ENCODE results near the gene TXLNB. TPM values are rescaled to one million over a fixed set of nuclear protein-coding genes. Genes with fewer than 3 reads are reported as not detected.

TXLNB gene
- total RNA-seq, 4 donors from 2014 or later = 0.26 to 2.5 (median 1.9) TPM

DNA sequence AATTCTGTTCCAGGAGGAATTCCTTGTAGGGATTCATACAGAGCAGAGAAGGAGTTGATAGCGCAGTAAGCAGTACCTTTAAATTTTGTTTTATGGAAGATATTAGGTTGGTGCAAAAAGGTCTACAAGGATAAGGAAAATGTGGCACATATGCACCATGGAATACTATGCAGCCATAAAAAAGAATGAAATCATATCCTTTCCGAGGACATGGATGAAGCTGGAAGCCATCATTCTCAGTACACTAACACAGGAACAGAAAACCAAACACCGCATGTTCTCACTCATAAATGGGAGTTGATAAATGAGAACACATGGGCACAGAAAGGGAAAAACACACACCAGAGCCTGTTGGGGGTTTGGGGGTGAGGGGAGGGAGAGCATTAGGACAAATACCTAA is 37.4 kb upstream of the TXLNB start:
- intact Hi-C loops (cut with DNase I; ENCODE audit: low total_unique reads) = no loop called here
- Histone ChIP-seq H3K4me1 (no peaks in the 10 kb centered on the region), H3K9me3 (no peaks in the 10 kb centered on the region), H3K4me3 (no peak overlapping the region), H3K27ac (no peak overlapping the region), H3K27me3 (no peaks in the 10 kb centered on the region), H3K36me3 (no peaks in the 10 kb centered on the region)
- DNase-seq = no peak
- TF ChIP-seq POLR2A (IDR thresholded peaks at IDR 0.05) = no peak
- TF ChIP-seq, protein P1, sequence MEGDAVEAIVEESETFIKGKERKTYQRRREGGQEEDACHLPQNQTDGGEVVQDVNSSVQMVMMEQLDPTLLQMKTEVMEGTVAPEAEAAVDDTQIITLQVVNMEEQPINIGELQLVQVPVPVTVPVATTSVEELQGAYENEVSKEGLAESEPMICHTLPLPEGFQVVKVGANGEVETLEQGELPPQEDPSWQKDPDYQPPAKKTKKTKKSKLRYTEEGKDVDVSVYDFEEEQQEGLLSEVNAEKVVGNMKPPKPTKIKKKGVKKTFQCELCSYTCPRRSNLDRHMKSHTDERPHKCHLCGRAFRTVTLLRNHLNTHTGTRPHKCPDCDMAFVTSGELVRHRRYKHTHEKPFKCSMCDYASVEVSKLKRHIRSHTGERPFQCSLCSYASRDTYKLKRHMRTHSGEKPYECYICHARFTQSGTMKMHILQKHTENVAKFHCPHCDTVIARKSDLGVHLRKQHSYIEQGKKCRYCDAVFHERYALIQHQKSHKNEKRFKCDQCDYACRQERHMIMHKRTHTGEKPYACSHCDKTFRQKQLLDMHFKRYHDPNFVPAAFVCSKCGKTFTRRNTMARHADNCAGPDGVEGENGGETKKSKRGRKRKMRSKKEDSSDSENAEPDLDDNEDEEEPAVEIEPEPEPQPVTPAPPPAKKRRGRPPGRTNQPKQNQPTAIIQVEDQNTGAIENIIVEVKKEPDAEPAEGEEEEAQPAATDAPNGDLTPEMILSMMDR (IDR thresholded peaks at IDR 0.05) = no peak

DNA sequence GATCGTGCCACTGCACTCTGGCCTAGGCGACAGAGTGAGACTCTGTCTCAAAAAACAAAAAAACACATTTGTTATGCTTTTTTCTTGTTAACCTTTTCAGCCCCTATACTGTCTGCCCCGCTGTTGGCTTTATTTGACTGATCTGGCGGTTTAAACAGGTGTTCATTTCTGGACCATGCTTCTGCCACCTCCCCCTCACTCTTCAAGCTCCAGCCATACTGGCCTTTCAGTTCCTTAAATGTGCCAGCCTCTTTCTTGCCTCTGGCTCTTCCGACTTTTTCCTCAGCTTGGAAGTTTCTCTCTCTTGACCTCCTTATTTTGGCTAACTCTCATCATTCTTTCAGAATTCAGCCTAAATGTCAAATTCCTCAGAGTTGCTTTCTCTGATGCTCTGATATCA is 35.2 kb upstream of the TXLNB start:
- H3K4me3 ChIP-seq = no peak overlapping the region
- H3K9me3 ChIP-seq = no peaks in the 10 kb centered on the region
- no peaks in the 10 kb centered on the region for H3K36me3 ChIP-seq
- no peak for DNase-seq
- H3K4me1 ChIP-seq = no peaks in the 10 kb centered on the region
- intact Hi-C loops (cut with DNase I; ENCODE audit: low total_unique reads) = no loop called here
- H3K27me3 ChIP-seq = no peaks in the 10 kb centered on the region
- TF ChIP-seq POLR2A (IDR thresholded peaks at IDR 0.05) = no peak
- TF ChIP-seq, protein P1 (IDR thresholded peaks at IDR 0.05) = no peak
- no peak overlapping the region for H3K27ac ChIP-seq

DNA sequence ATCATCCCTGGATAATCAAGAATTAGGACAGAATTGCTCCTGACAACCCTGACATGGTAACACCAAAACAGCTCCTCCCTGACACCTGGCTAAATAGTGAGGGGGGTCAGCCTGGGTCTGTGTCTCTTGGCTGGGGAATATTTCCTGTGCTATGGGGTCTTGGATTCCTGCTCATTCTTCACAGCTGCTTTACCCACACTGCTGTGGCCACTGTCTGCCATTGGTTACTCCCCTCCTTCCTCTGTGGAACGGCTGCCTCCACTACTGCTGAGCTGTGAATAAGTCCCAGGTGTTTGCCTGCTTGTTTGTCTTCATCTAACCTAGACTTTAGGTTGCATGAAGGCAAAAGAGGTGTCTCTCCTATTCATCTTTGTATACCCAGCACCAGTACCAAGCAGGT is 33.9 kb upstream of the TXLNB start:
- H3K4me3 ChIP-seq = no peak overlapping the region
- H3K4me1 ChIP-seq = no peaks in the 10 kb centered on the region
- H3K9me3 ChIP-seq = no peaks in the 10 kb centered on the region
- no peaks in the 10 kb centered on the region for H3K27me3 ChIP-seq
- DNase-seq = no peak
- no peak overlapping the region for H3K27ac ChIP-seq
- no peaks in the 10 kb centered on the region for H3K36me3 ChIP-seq
- TF ChIP-seq POLR2A (IDR thresholded peaks at IDR 0.05) = no peak
- TF ChIP-seq, protein P1 (IDR thresholded peaks at IDR 0.05) = no peak
- intact Hi-C loops (cut with DNase I; ENCODE audit: low total_unique reads) = no loop called here

DNA sequence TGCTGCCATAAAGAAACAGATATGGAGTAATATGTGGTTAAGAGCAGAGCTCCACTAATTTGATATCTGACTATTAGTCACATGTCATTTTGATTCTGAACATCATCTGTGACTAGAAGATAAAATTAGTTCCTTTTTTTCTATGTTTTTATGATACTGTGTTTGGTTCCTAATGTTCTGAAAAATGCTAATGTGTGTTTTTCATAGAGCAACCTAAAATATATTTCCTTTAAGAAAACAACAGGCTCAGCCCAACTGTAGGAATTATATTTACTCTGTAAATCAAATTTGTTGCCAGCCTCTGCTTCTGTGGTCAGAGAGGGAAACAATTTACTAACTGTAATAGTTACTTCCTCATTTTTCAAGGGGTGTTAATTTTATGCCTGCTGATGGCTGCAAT is 33.3 kb upstream of the TXLNB start:
- no peaks in the 10 kb centered on the region for H3K4me1 ChIP-seq
- H3K27ac ChIP-seq = no peak overlapping the region
- TF ChIP-seq, protein P1 (IDR thresholded peaks at IDR 0.05) = no peak
- TF ChIP-seq POLR2A (IDR thresholded peaks at IDR 0.05) = no peak
- H3K4me3 ChIP-seq = no peak overlapping the region
- no peaks in the 10 kb centered on the region for H3K36me3 ChIP-seq
- H3K27me3 ChIP-seq = no peaks in the 10 kb centered on the region
- intact Hi-C loops (cut with DNase I; ENCODE audit: low total_unique reads) = no loop called here
- no peaks in the 10 kb centered on the region for H3K9me3 ChIP-seq
- DNase-seq = no peak

DNA sequence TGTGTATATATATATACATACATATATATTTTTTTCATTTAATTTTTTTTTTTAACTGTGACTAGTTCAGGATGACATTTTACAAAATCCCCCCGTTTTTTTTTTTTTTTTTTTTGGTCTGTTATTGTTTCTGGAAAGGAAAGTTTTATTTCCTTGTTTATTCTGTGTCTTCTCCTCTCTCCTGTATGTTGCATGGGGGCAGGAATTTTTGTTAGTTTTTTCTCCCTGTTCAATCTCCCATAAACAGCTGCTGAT is 32.4 kb upstream of the TXLNB start:
- DNase-seq = no peak
- Histone ChIP-seq H3K27me3 (no peaks in the 10 kb centered on the region), H3K9me3 (no peaks in the 10 kb centered on the region), H3K36me3 (no peaks in the 10 kb centered on the region), H3K27ac (no peak overlapping the region), H3K4me1 (no peaks in the 10 kb centered on the region), H3K4me3 (no peak overlapping the region)
- intact Hi-C loops (cut with DNase I; ENCODE audit: low total_unique reads) = no loop called here
- TF ChIP-seq, protein P1 (IDR thresholded peaks at IDR 0.05) = no peak
- TF ChIP-seq POLR2A (IDR thresholded peaks at IDR 0.05) = no peak
